OCI-LY3 (cell line): ENCODE results near the gene C10orf105.

Experiments used
- H2AFZ ChIP-seq: fragments of 200-600, 300-600 bp; shearing (Covaris generic); 2 replicates; pipeline ENCODE4 v1.6.0; 2014; ENCODE audit warnings: antibody characterized with exemption, low read depth, low read length
- H3K27ac ChIP-seq: fragments of 200-600, 300-600 bp; sonication (generic); 2 replicates; pipeline ENCODE4 v1.5.1; 2014; ENCODE audit warnings: mild to moderate bottlenecking, low read length, moderate library complexity, mixed read lengths
- H3K27me3 ChIP-seq: fragments of 200-600, 300-600 bp; sonication (generic); 2 replicates; pipeline ENCODE4 v1.6.1; 2014; ENCODE audit warnings: low read depth, low read length, mixed read lengths
- H3K36me3 ChIP-seq: fragments of 200-600, 300-600 bp; sonication (generic); replicated peaks from 2 replicates; pipeline ENCODE3; 2014; ENCODE audit warnings: low read depth, low read length, mixed read lengths
- H3K4me1 ChIP-seq: fragments of 300-600, 200-600 bp; sonication (generic); 2 replicates; pipeline ENCODE4 v1.6.1; 2014; ENCODE audit warnings: low read length, mixed read lengths
- H3K4me2 ChIP-seq: fragments of 200-600, 300-600 bp; sonication (generic); 2 replicates; pipeline ENCODE4 v1.6.1; 2014; ENCODE audit warnings: low read length, mixed read lengths
- H3K4me3 ChIP-seq: fragments of 300-600, 200-600 bp; sonication (generic); 2 replicates; pipeline ENCODE4 v1.5.1; 2014; ENCODE audit warnings: antibody characterized with exemption, mild to moderate bottlenecking, low read length, moderate library complexity
- H3K79me2 ChIP-seq: fragments of 300-600, 200-600 bp; shearing (Covaris generic); 2 replicates; pipeline ENCODE4 v1.6.1; 2014; ENCODE audit warnings: mild to moderate bottlenecking, low read length, mixed read lengths
- H3K9ac ChIP-seq: fragments of 300-600, 200-600 bp; shearing (Covaris generic); 2 replicates; pipeline ENCODE4 v1.6.0; 2014; ENCODE audit warnings: mild to moderate bottlenecking, low read length, moderate library complexity
- H3K9me3 ChIP-seq: fragments of 200-600, 300-600 bp; shearing (Covaris generic); 2 replicates; pipeline ENCODE4 v1.6.1; 2014; ENCODE audit warnings: low read length, mixed read lengths; ENCODE audit not compliant: insufficient read depth
- H4K20me1 ChIP-seq: fragments of 200-600, 300-600 bp; sonication (generic); 2 replicates; pipeline ENCODE4 v1.6.1; 2016; ENCODE audit warnings: low read length, mixed read lengths; ENCODE audit not compliant: insufficient read depth
- EZH2phosphoT487 ChIP-seq: fragments of 200-600 bp; shearing (Covaris generic); IDR thresholded peaks from 2 replicates; pipeline ENCODE4 v1.6.1; 2018; ENCODE audit warnings: antibody characterized with exemption, mixed run types, low read depth
- TF ChIP-seq, protein P1 (sequence below): fragments of 200-600, 300-600 bp; sonication (generic); IDR thresholded peaks from 2 replicates; pipeline ENCODE4 v1.5.1; 2014; ENCODE audit warnings: antibody characterized with exemption, low read length, low read depth

Gene C10orf105

DNA sequence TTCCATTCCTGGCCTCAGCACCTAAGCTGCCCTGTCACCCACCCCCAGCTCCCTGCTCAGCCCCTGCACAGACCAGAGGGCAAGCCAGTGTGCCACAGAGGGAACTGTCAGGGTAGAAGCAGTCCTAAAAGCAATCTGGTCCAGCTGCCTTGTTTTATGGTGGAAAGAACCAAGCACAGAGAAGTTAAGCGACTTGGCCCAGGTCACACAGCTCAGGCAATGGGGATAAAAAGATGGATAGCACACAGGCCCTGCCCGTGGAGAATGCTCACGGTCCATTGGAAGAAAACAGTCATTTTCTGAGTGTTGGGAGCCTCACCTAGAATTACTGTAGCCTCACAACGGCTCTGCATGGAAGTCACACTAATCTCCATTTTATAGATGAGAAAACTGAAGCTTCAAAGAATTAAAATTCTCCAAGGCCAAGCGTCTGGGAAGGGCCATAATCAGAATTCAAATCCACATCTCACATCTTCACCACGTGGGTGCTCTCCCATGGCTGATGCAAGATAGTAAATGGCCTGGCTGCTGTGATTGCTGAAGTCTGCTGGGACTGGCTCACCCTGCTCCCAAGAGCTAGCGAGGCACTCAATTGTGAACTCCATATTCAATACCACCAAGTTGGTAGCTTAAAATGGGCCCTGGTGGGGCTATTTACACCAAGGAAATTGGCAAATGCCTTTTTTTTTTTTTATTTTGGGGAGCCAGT, 26.8 kb downstream of the C10orf105 start:
- TF ChIP-seq, protein P1, sequence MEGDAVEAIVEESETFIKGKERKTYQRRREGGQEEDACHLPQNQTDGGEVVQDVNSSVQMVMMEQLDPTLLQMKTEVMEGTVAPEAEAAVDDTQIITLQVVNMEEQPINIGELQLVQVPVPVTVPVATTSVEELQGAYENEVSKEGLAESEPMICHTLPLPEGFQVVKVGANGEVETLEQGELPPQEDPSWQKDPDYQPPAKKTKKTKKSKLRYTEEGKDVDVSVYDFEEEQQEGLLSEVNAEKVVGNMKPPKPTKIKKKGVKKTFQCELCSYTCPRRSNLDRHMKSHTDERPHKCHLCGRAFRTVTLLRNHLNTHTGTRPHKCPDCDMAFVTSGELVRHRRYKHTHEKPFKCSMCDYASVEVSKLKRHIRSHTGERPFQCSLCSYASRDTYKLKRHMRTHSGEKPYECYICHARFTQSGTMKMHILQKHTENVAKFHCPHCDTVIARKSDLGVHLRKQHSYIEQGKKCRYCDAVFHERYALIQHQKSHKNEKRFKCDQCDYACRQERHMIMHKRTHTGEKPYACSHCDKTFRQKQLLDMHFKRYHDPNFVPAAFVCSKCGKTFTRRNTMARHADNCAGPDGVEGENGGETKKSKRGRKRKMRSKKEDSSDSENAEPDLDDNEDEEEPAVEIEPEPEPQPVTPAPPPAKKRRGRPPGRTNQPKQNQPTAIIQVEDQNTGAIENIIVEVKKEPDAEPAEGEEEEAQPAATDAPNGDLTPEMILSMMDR = no peak
- TF ChIP-seq EZH2phosphoT487 = no peak
- Histone ChIP-seq H3K4me3 (no peak overlapping the region), H2AFZ (no peak overlapping the region), H3K79me2 (no peaks in the 10 kb centered on the region), H3K27ac (no peak overlapping the region), H3K4me1 (peaks cover 44% of the 10 kb centered on the region), H4K20me1 (no peaks in the 10 kb centered on the region), H3K9ac (no peak overlapping the region), H3K36me3 (no peaks in the 10 kb centered on the region), H3K9me3 (no peaks in the 10 kb centered on the region), H3K27me3 (peaks cover 9% of the 10 kb centered on the region), H3K4me2 (peak overlapping the region; percentile 99; the same call in 1 of the 2 replicates)

DNA sequence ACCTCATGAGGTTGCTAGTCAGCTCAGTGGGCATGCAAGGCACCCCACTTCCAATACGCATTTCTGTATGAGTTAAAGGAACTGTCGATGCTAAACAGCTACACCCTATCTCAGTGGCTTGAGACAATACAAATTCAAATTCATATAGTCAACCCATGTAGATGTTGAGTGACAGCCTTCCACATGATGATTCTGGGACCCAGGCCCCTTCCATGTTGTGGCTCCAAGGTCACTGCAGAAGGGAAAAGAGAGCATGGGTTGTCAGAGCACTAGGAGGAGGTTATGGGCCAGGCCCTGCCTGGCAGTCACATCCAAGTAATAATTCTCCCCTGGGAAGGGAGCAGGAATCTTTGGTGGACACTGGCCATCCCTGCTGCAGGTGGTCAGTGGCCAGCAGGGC, 28.2 kb downstream of the C10orf105 start:
- no peaks in the 10 kb centered on the region for H3K79me2 ChIP-seq
- peaks cover 7% of the 10 kb centered on the region; the same call in 1 of the 2 replicates for H3K27me3 ChIP-seq
- H3K27ac ChIP-seq = no peak overlapping the region
- peaks cover 37% of the 10 kb centered on the region for H3K4me1 ChIP-seq
- no peak overlapping the region for H2AFZ ChIP-seq
- no peak overlapping the region for H3K4me2 ChIP-seq
- TF ChIP-seq, protein P1 = no peak
- TF ChIP-seq EZH2phosphoT487 = no peak
- H3K4me3 ChIP-seq = no peak overlapping the region
- no peaks in the 10 kb centered on the region for H4K20me1 ChIP-seq
- no peaks in the 10 kb centered on the region for H3K9me3 ChIP-seq
- H3K9ac ChIP-seq = no peak overlapping the region
- no peaks in the 10 kb centered on the region for H3K36me3 ChIP-seq

DNA sequence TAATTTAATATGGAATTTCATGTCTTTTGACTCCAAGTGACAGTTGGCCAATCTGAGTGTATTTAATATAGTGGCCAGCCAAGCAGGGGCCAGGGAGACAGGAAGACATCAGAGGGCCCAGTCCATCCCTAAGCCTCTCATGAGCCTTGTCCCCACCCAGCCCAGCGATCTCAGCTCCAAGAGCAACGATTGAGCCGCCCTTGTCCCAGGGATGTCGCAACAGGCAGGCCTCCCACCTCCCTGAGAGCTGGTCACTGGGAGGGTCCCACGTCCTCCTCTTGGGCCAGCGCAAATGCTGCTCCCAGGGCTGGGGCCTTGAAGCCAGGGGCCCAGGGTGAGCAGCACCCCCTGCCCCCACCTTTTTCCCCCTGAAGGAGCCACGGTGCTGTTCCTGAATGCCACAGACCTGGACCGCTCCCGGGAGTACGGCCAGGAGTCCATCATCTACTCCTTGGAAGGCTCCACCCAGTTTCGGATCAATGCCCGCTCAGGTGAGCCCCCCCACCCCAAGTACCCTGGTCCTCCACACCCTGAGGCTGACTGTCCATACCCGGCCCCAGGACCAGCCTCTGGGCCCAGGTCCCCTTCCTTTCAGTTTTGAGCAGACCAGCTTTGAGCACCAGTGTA, 29.4 kb downstream of the C10orf105 start:
- no peaks in the 10 kb centered on the region for H3K9me3 ChIP-seq
- H3K27ac ChIP-seq = no peak overlapping the region
- peaks cover 7% of the 10 kb centered on the region; the same call in 1 of the 2 replicates for H3K27me3 ChIP-seq
- no peak overlapping the region for H3K4me3 ChIP-seq
- H3K79me2 ChIP-seq = no peaks in the 10 kb centered on the region
- no peak overlapping the region for H3K9ac ChIP-seq
- TF ChIP-seq, protein P1 = no peak
- no peak for TF ChIP-seq EZH2phosphoT487
- H4K20me1 ChIP-seq = no peaks in the 10 kb centered on the region
- no peaks in the 10 kb centered on the region for H3K36me3 ChIP-seq
- peaks cover 25% of the 10 kb centered on the region for H3K4me1 ChIP-seq
- H3K4me2 ChIP-seq = no peak overlapping the region
- H2AFZ ChIP-seq = no peak overlapping the region

DNA sequence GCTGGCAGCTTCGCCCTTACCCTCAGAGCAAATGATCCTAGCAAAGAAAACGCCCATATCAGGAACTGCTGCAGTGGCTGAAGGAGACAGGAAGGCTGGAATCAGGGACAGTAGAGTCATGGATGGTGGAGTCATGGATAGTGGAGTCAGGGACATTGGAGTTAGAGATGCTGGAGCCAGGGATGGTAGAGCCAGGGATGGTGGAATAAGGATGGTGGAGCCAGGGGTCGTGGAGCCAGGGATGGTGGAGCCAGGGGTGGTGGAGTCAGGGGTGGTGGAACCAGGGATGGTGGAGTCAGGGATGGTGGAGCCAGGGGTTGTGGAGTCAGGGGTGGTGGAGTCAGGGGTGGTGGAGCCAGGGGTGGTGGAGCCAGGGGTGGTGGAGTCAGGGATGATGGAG, 31.3 kb downstream of the C10orf105 start:
- no peak overlapping the region for H3K4me2 ChIP-seq
- no peaks in the 10 kb centered on the region for H3K9me3 ChIP-seq
- H3K9ac ChIP-seq = no peak overlapping the region
- no peak overlapping the region for H3K27ac ChIP-seq
- H3K79me2 ChIP-seq = no peaks in the 10 kb centered on the region
- TF ChIP-seq, protein P1 = no peak
- no peak for TF ChIP-seq EZH2phosphoT487
- no peaks in the 10 kb centered on the region for H4K20me1 ChIP-seq
- peaks cover 7% of the 10 kb centered on the region; the same call in 1 of the 2 replicates for H3K27me3 ChIP-seq
- H3K4me3 ChIP-seq = no peak overlapping the region
- peaks cover 13% of the 10 kb centered on the region for H3K4me1 ChIP-seq
- no peak overlapping the region for H2AFZ ChIP-seq
- H3K36me3 ChIP-seq = no peaks in the 10 kb centered on the region
